ENCODE results near the gene RBM23. TPM values are rescaled to one million over a fixed set of nuclear protein-coding genes. Genes with fewer than 3 reads are reported as not detected.

RBM23 gene
- total and polyA plus RNA-seq, 2 of the 8 experiments (the other 6 are each of a cell fraction or from before 2014, with no cell fraction given): 41.2 to 43.3 TPM

- H2BK5ac ChIP-seq (ENCODE audit: low read depth, low read length): no peak overlapping the region
- H3K27ac ChIP-seq (ENCODE audit: low read depth, low read length): no peak overlapping the region
- peak overlapping the region; percentile 32; the same call in 1 of the 2 replicates for H2BK12ac ChIP-seq (ENCODE audit: low read depth, low read length)
- no peak overlapping the region for H2BK120ac ChIP-seq (replicated peaks; ENCODE audit: low read depth, low read length)
- peak overlapping the region in 2 of 4 experiments; percentile 0 to 32; a peak in 1 of 7 replicates for H3K9ac ChIP-seq (replicated peaks in 1 of 4; ENCODE audit: extremely low read depth in 1 of 4, low read depth in 3 of 4, low read length in 3 of 4)
- H3K18ac ChIP-seq (ENCODE audit: extremely low read depth, low read length): no peak overlapping the region
- H2AK5ac ChIP-seq (ENCODE audit: low read depth, low read length): no peak overlapping the region
- H3K23me2 ChIP-seq (ENCODE audit: low read depth, low read length): peaks cover 5% of the 10 kb centered on the region
- ChIA-PET POLR2A (ENCODE audit: partially characterized antibody) (interaction anchor here (0.9 to 6.6 kb wide), 5 partner anchors 11 to 134 kb away, joined by 3 to 54 read pairs (median 8); partner anchors contain the start of genes RBM23 and REM2), CTCF (ENCODE audit: partially characterized antibody) (interaction anchor here (0.7 to 56.0 kb wide), 18 partner anchors 7 to 315 kb away, joined by 3 to 1562 read pairs (median 4); partner anchors contain the start of genes MMP14, MRPL52, OXA1L and REM2)
- H3K36me3 ChIP-seq (ENCODE audit: control insufficient read depth in 2 of 4, insufficient read depth in 4 of 4, low read length in 3 of 4): no peaks in the 10 kb centered on the region; a peak in 1 of 8 replicates
- DNase-seq (ENCODE audit: low read depth in 1 of 2, low spot score in 2 of 2): peak in 1 of 2 experiments; percentile 48
- H2BK15ac ChIP-seq (ENCODE audit: low read length): no peak overlapping the region
- no peak for FAIRE-seq
- H3K9me3 ChIP-seq (ENCODE audit: insufficient read depth in 2 of 2, low read depth in 1 of 2, low read length in 1 of 2): no peaks in the 10 kb centered on the region
- peak overlapping the region in 3 of 4 experiments; percentile 76 to 86 (median 85); a peak in 4 of 8 replicates for H3K4me3 ChIP-seq (ENCODE audit: extremely low read depth in 1 of 4, insufficient read depth in 2 of 4, low read depth in 3 of 4, low read length in 4 of 4)
- no peak overlapping the region for H4K5ac ChIP-seq (ENCODE audit: insufficient read length, low read depth, low read length)
- 0 out of 2 replicates have a peak overlapping the region, but pooled peaks have one; percentile 2 for H2AFZ ChIP-seq (ENCODE audit: low read length)
- no peaks in the 10 kb centered on the region for H4K20me1 ChIP-seq (replicated peaks in 1 of 2; ENCODE audit: control insufficient read depth in 1 of 2, insufficient read depth in 2 of 2, low read length in 2 of 2)
- no peak overlapping the region for H3K23ac ChIP-seq (ENCODE audit: insufficient read length)
- no peak overlapping the region for H3K56ac ChIP-seq (replicated peaks; ENCODE audit: insufficient read length, low read depth, low read length)
- H3K79me1 ChIP-seq (ENCODE audit: low read depth, low read length): no peaks in the 10 kb centered on the region
- H3K4ac ChIP-seq (replicated peaks; ENCODE audit: insufficient read length, low read depth, low read length): peak overlapping the region; percentile 24
- no peak overlapping the region for H2BK20ac ChIP-seq (ENCODE audit: low read length)
- peak overlapping the region; percentile 51 to 87; a peak in 3 of 4 replicates for H3K4me2 ChIP-seq (ENCODE audit: insufficient read depth in 1 of 2, low read depth in 2 of 2, low read length in 2 of 2)
- no peak overlapping the region for H4K91ac ChIP-seq (replicated peaks; ENCODE audit: insufficient read length, low read length)
- no peaks in the 10 kb centered on the region for H3K79me2 ChIP-seq (ENCODE audit: control insufficient read depth in 1 of 2, insufficient read depth in 2 of 2, low read length in 2 of 2)
- no peak overlapping the region for H4K8ac ChIP-seq (ENCODE audit: extremely low read depth, insufficient read depth, low read length)
- H3K14ac ChIP-seq (ENCODE audit: insufficient read length): no peak overlapping the region
- 58% methylated on average over 10 of the region's 10 CpGs; no CpG with 5 or more reads in 1 of the 2 experiments for WGBS, 2 experiments (ENCODE audit: extremely low coverage in 1 of 2, insufficient coverage in 1 of 2, insufficient read length in 1 of 2, insufficient replicate concordance in 2 of 2, low coverage in 1 of 2, low lambda C conversion rate in 2 of 2, missing lambda C conversion rate in 1 of 2)
- H3K27me3 ChIP-seq (replicated peaks in 1 of 4; ENCODE audit: control insufficient read depth in 3 of 4, extremely low read depth in 1 of 4, insufficient read depth in 3 of 4, low read length in 3 of 4): no peaks in the 10 kb centered on the region
- peaks cover 0 to 9% (median 3%) of the 10 kb centered on the region in 4 experiments; a peak in 4 of 7 replicates for H3K4me1 ChIP-seq (replicated peaks in 1 of 4; ENCODE audit: control insufficient read depth in 3 of 4, insufficient read depth in 4 of 4, low read length in 3 of 4)
- TF ChIP-seq SUZ12 (IDR thresholded peaks at IDR 0.05; ENCODE audit: low read length) (no peak), CHD2 (IDR thresholded peaks at IDR 0.05; ENCODE audit: low read length) (no peak), GABPA (IDR thresholded peaks at IDR 0.05; ENCODE audit: borderline replicate concordance, insufficient read depth, low read length) (no peak), SP1 (IDR thresholded peaks at IDR 0.05; ENCODE audit: low read depth, low read length) (no peak), SIX5 (IDR thresholded peaks at IDR 0.05; ENCODE audit: low read depth, low read length) (no peak), HDAC6 (IDR thresholded peaks at IDR 0.05; ENCODE audit: low read depth, low read length) (no peak)
Measured at GRCh38 chr14:22872833-22873520, 46.0 kb downstream of the RBM23 start.
